ENCODE measurements around the gene PNMA6E. TPM values are rescaled to one million over a fixed set of nuclear protein-coding genes. Genes with fewer than 3 reads are reported as not detected.

PNMA6E gene
- total RNA-seq, 1 donor from 2014 or later: not detected

GRCh38 chrX:153410373-153410772, 9.2 kb upstream of the PNMA6E start:
- Mint-ChIP-seq H3K4me1 (ENCODE audit: low read depth, unreplicated experiment) (no peaks in the 10 kb centered on the region), H3K36me3 (ENCODE audit: unreplicated experiment) (no peaks in the 10 kb centered on the region), H3K9me3 (ENCODE audit: unreplicated experiment) (peaks cover 1% of the 10 kb centered on the region), H3K27ac (ENCODE audit: unreplicated experiment) (no peak overlapping the region), H3K27me3 (ENCODE audit: unreplicated experiment) (peaks cover 2% of the 10 kb centered on the region), H3K4me3 (ENCODE audit: unreplicated experiment) (no peak overlapping the region)
- TF ChIP-seq CTCF (IDR thresholded peaks at IDR 0.05; ENCODE audit: partially characterized antibody, unreplicated experiment): no peak
- DNase-seq: no peak

- H3K27me3 Mint-ChIP-seq (ENCODE audit: unreplicated experiment): peaks cover 2% of the 10 kb centered on the region
- H3K4me3 Mint-ChIP-seq (ENCODE audit: unreplicated experiment): no peak overlapping the region
- no peak for DNase-seq
- H3K27ac Mint-ChIP-seq (ENCODE audit: unreplicated experiment): no peak overlapping the region
- H3K4me1 Mint-ChIP-seq (ENCODE audit: low read depth, unreplicated experiment): no peaks in the 10 kb centered on the region
- H3K36me3 Mint-ChIP-seq (ENCODE audit: unreplicated experiment): no peaks in the 10 kb centered on the region
- no peak for TF ChIP-seq CTCF (IDR thresholded peaks at IDR 0.05; ENCODE audit: partially characterized antibody, unreplicated experiment)
- peaks cover 1% of the 10 kb centered on the region for H3K9me3 Mint-ChIP-seq (ENCODE audit: unreplicated experiment)
Measured at GRCh38 chrX:153409414-153410101, 8.4 kb upstream of the PNMA6E start.

DNA sequence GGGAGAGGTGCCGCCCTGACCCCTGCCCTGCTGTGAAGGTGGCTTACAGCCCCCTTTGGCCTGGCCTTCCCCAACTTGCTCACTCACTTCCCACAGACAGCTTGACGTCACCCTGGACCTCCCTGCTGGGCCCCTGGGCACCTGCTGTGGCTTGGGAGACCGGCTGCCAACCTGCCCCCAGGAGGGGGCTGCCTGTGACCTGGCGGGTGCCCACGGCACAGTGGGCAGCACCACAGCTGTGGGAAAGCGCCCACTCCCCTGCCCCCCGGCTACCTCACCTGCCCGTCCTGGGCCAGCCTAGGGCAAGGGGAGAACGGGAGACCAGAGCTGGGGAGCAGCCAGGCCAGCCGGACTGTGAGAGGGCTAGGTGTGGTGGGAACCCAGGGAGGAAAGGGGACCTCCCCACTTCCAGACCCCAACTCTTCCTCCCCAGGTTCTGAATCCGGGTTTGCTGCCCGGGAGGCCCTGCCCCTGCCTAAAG, 7.8 kb upstream of the PNMA6E start:
- Mint-ChIP-seq H3K4me3 (ENCODE audit: unreplicated experiment) (no peak overlapping the region), H3K4me1 (ENCODE audit: low read depth, unreplicated experiment) (no peaks in the 10 kb centered on the region), H3K27me3 (ENCODE audit: unreplicated experiment) (peaks cover 2% of the 10 kb centered on the region), H3K9me3 (ENCODE audit: unreplicated experiment) (peaks cover 1% of the 10 kb centered on the region), H3K36me3 (ENCODE audit: unreplicated experiment) (no peaks in the 10 kb centered on the region), H3K27ac (ENCODE audit: unreplicated experiment) (no peak overlapping the region)
- no peak for TF ChIP-seq CTCF (IDR thresholded peaks at IDR 0.05; ENCODE audit: partially characterized antibody, unreplicated experiment)
- DNase-seq: no peak

- H3K4me1 Mint-ChIP-seq (ENCODE audit: low read depth, unreplicated experiment): no peaks in the 10 kb centered on the region
- no peak overlapping the region for H3K4me3 Mint-ChIP-seq (ENCODE audit: unreplicated experiment)
- H3K27me3 Mint-ChIP-seq (ENCODE audit: unreplicated experiment): peaks cover 2% of the 10 kb centered on the region
- no peaks in the 10 kb centered on the region for H3K36me3 Mint-ChIP-seq (ENCODE audit: unreplicated experiment)
- no peak for TF ChIP-seq CTCF (IDR thresholded peaks at IDR 0.05; ENCODE audit: partially characterized antibody, unreplicated experiment)
- DNase-seq: no peak
- H3K9me3 Mint-ChIP-seq (ENCODE audit: unreplicated experiment): peaks cover 1% of the 10 kb centered on the region
- no peak overlapping the region for H3K27ac Mint-ChIP-seq (ENCODE audit: unreplicated experiment)
Measured at GRCh38 chrX:153408221-153408721, 7.1 kb upstream of the PNMA6E start.

GRCh38 chrX:153407736-153408135, 6.6 kb upstream of the PNMA6E start:
- no peak for TF ChIP-seq CTCF (IDR thresholded peaks at IDR 0.05; ENCODE audit: partially characterized antibody, unreplicated experiment)
- Mint-ChIP-seq H3K9me3 (ENCODE audit: unreplicated experiment) (peaks cover 1% of the 10 kb centered on the region), H3K27me3 (ENCODE audit: unreplicated experiment) (peaks cover 2% of the 10 kb centered on the region), H3K36me3 (ENCODE audit: unreplicated experiment) (no peaks in the 10 kb centered on the region), H3K27ac (ENCODE audit: unreplicated experiment) (no peak overlapping the region), H3K4me1 (ENCODE audit: low read depth, unreplicated experiment) (no peaks in the 10 kb centered on the region), H3K4me3 (ENCODE audit: unreplicated experiment) (no peak overlapping the region)
- no peak for DNase-seq
